AG04449 (cell line): Measurements from ENCODE around the gene SUN5.

Source experiments
- CTCF ChIA-PET: fragments of 350-600 bp; formaldehyde crosslinking; extraction: SDS; loops from one replicate; lab custom pipeline; 2021; ENCODE audit warnings: antibody characterized with exemption; lab: Yijun Ruan, JAX
- POLR2A ChIA-PET: fragments of 400-600, 350-600 bp; formaldehyde crosslinking; extraction: SDS; loops from one replicate; lab custom pipeline; 2020; ENCODE audit warnings: antibody characterized with exemption, inconsistent platforms; lab: Yijun Ruan, JAX
- DNase-seq: peaks from one replicate; pipeline ENCODE4 v3.0.0-alpha.2; 2010; ENCODE audit warnings: low read depth, low spot score
- H3K4me3 ChIP-seq: 2 replicates; pipeline ENCODE4 v1.5.1; 2011; ENCODE audit warnings: low read depth, mild to moderate bottlenecking, control low read depth, low read length
- TF ChIP-seq, protein P1 (sequence below): IDR thresholded peaks from one replicate; pipeline ENCODE4 v1.5.1; 2011; ENCODE audit warnings: mild to moderate bottlenecking, moderate library complexity, low read length, control low read depth, inconsistent platforms; ENCODE audit not compliant: insufficient read depth; ENCODE audit errors: missing control alignments

Gene SUN5

DNA sequence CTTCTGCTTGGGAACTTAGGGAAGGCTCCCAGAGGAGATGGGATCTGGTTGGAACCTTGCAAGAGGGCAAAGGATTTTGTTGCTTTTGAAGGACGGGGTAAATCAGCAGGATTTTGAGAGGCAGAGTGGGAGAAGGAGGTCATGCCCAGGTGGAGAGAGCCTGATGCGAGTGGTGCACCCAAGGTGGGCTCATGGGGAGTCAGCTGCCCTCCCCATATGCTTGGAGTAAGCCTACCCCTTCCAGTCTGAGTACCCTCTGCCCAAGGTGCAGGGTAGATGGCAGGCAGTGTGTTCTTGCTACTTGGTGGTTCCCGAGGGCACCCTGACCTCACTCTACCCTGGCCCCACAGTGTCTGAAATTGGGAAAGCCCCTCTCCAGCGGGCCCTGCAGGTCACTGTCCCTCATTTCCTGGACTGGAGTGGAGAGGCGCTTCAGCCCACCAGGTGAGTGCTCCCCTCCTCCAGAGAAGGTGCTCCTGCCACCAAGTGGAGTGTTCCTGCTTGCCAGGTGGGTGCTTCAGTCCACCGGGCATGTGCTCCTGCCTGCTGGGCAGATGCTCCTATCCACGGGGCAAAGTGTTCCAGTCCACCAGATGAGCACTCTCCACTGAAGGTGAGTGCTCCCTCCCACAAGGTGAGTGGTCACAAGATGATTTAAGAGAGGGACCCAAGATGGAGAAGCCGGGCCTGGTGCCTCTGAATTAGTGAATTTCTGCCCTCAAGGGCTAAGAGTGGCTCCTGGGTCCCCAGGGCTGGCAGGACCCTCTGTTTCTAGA lies 6.6 kb upstream of the SUN5 start:
- CTCF ChIA-PET: no interaction called here
- POLR2A ChIA-PET: no interaction called here
- no peak for DNase-seq
- TF ChIP-seq, protein P1, sequence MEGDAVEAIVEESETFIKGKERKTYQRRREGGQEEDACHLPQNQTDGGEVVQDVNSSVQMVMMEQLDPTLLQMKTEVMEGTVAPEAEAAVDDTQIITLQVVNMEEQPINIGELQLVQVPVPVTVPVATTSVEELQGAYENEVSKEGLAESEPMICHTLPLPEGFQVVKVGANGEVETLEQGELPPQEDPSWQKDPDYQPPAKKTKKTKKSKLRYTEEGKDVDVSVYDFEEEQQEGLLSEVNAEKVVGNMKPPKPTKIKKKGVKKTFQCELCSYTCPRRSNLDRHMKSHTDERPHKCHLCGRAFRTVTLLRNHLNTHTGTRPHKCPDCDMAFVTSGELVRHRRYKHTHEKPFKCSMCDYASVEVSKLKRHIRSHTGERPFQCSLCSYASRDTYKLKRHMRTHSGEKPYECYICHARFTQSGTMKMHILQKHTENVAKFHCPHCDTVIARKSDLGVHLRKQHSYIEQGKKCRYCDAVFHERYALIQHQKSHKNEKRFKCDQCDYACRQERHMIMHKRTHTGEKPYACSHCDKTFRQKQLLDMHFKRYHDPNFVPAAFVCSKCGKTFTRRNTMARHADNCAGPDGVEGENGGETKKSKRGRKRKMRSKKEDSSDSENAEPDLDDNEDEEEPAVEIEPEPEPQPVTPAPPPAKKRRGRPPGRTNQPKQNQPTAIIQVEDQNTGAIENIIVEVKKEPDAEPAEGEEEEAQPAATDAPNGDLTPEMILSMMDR: no peak
- no peak overlapping the region for H3K4me3 ChIP-seq

DNA sequence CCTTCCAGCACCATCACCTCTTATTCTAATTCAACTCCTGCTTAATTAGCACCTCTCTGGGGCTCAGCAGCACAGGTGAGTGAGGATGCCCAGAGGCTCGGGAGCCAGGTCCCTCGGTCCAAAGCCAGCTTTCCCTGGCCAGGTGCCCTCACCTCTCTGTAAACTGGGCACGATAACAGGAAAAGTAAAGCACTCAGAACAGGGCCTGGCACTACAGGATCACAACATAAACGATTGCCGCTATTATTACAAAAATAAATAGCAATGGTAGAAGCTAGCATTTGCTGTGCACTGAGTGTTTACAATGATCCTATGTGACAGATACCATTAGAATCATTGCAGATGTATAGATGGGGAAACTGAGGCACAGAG lies 5.9 kb upstream of the SUN5 start:
- TF ChIP-seq, protein P1: no peak
- no peak for DNase-seq
- POLR2A ChIA-PET: no interaction called here

GRCh38 chr20:33009214-33010132 lies 5.2 kb upstream of the SUN5 start:
- ChIA-PET CTCF (no interaction called here), POLR2A (interaction anchor here (0.6 kb wide), 2 partner anchors 105 to 252 kb away, joined by 3 read pairs; no protein-coding TSS in a partner anchor)
- no peak for DNase-seq
- TF ChIP-seq, protein P1: no peak
- H3K4me3 ChIP-seq: no peak overlapping the region

More for the DNA sequence above, 5.9 kb upstream of the SUN5 start:
- CTCF ChIA-PET: no interaction called here
- no peak overlapping the region for H3K4me3 ChIP-seq

GRCh38 chr20:33008336-33009213 lies 4.3 kb upstream of the SUN5 start:
- H3K4me3 ChIP-seq: no peak overlapping the region
- POLR2A ChIA-PET: interaction anchor here (0.6 kb wide), 2 partner anchors 104 to 252 kb away, joined by 3 read pairs; no protein-coding TSS in a partner anchor
- DNase-seq: no peak
- CTCF ChIA-PET: no interaction called here
- TF ChIP-seq, protein P1: no peak

GRCh38 chr20:33007376-33008335 lies 3.4 kb upstream of the SUN5 start, which contains the start of gene BPIFB2:
Gene BPIFB2 (plus strand): TSS chr20:33007704. CDS start chr20:33008575, 871 bp downstream.
- DNase-seq: no peak
- CTCF ChIA-PET: no interaction called here
- TF ChIP-seq, protein P1: no peak
- POLR2A ChIA-PET: no interaction called here
- H3K4me3 ChIP-seq: no peak within 1 kb of the TSS
